Measurements from ENCODE around the gene GRIP1. TPM values are rescaled to one million over a fixed set of nuclear protein-coding genes. Genes with fewer than 3 reads are reported as not detected.
"Not testable (repeated sequence)": the region's sequence is repeated elsewhere in the genome, so short reads cannot be mapped to it uniquely, and the experiment has no call there.

GRIP1 gene
- polyA plus RNA-seq, 4 donors, result 20.0 to 31.7 (median 21.5) TPM

DNA sequence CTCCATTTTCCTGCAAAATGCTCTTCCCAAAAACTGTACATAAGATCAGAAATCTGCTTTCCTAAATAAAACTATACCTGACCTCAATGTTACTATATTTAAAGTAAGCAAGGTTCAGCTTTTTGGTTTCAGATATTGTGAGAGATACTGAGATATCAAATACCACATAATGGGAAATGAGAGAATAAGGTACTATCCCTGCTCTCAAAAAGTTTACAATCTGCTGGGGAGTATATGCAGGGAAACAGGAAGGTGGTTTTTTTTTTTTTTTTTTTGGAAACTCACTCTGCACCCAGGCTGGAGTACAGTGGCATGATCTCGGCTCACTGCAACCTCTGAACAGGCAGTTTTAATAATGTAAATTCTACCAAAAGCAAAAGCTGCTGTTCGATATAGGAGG, 327.6 kb downstream of the GRIP1 start:
- no peak for DNase-seq (ENCODE audit: low read depth in 4 of 4, low spot score in 3 of 4)

DNA sequence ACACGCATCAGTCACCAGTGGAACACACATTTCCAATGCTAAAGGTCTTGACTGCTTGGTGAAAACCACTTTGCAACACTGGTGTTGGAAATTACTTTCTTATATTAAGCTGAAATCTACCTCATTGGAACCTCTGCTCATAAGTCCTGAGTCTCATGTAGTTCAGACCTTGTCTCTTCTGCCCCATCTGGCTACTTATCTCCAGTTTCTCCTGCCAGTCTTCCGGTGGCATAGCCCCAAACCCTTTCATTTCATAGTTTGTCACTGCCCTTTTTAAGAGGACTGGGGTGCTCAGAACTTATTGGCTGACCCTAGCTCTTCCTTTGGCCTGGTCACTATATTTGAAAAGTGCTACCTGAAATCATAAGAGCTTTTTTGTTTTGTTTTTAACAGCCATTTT, 332.9 kb downstream of the GRIP1 start:
- DNase-seq (ENCODE audit: low read depth in 4 of 4, low spot score in 3 of 4), result no peak

DNA sequence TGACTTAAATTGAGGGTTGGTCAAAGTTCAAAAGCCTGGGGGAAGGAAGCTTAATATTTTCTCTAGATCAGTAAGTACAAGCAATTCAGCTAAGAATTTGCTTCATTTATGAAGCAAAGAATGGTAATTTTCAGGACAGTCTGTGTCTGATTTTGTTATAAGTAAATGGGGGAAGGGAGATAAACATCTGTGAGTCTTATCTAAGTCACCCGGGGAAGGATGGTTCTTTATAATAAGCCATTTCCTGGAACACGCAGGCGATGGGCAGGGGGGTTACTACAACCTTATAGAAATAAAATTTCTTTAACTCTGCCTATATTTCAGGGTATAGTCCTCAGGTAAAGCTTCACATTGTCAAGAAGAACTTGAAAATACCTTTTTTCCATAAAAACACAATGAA, 333.7 kb downstream of the GRIP1 start:
- no peak for DNase-seq (ENCODE audit: low read depth in 4 of 4, low spot score in 3 of 4)

GRCh38 chr12:66341126-66341525, 337.8 kb downstream of the GRIP1 start:
- no peak for DNase-seq (ENCODE audit: low read depth in 4 of 4, low spot score in 3 of 4)

- no peak for DNase-seq (ENCODE audit: low read depth in 4 of 4, low spot score in 3 of 4)
Observed at GRCh38 chr12:66340131-66340530, 338.7 kb downstream of the GRIP1 start.

DNA sequence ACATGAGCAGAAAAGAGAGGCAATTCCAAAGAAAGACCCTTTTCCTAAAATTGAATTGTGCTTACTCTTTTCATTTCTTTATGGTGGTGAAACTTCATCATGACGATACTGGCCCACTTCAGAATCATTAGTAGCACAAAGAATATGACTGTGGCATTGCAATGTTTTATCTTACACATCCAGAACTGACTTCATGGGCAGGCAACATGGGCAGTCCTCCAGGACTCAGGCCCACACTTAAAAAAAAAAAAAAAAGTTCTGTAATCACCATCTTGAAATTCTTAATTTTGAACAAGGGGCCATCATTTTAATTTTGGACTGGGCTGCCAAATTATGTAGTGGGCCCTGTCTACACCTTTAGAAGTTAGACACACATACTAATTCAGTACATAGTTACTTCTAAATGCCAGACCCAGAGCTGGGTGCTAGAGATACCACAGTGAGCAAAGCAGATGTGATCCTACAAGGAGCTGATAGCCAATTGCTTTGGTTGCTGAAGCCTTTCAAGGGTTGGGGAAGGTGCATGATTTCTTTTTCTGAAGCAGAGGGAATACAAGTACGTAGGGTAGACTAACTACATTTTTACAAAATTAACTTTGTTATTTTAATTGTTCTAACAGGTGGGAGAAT, 341.4 kb downstream of the GRIP1 start:
- DNase-seq (ENCODE audit: low read depth in 4 of 4, low spot score in 3 of 4), result no peak

GRCh38 chr12:66335746-66336145, 343.1 kb downstream of the GRIP1 start:
- DNase-seq (ENCODE audit: low read depth in 4 of 4, low spot score in 3 of 4), result no peak

- no peak for DNase-seq (ENCODE audit: low read depth in 4 of 4, low spot score in 3 of 4)
Observed at GRCh38 chr12:66331814-66332213, 347.1 kb downstream of the GRIP1 start.

- DNase-seq (ENCODE audit: low read depth in 4 of 4, low spot score in 3 of 4), result no peak
Observed at GRCh38 chr12:66331016-66331415, 347.9 kb downstream of the GRIP1 start.

DNA sequence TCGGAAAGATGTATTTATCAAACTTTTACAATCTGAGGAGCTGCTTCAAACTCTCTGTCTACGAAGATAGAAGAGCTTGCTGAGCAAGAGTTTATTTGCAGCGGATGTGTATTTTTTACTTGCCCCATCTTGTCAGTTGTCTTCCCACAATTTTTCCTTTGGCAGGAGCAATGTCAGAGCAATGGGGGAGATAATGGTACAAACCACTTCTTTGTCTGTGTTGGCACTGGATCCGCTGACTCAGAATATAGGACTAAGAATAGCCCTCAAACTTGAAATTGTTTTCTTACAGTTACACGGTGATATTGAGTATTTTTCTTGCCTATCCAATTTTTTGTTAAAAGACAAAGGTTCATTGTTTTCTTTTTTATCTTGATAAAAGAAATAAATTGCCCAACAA, 348.9 kb downstream of the GRIP1 start:
- DNase-seq (ENCODE audit: low read depth in 4 of 4, low spot score in 3 of 4), result no peak

- DNase-seq (ENCODE audit: low read depth in 4 of 4, low spot score in 3 of 4), result no peak
Observed at GRCh38 chr12:66323017-66323416, 355.9 kb downstream of the GRIP1 start.

GRCh38 chr12:66321435-66321834, 357.4 kb downstream of the GRIP1 start:
- DNase-seq (ENCODE audit: low read depth in 4 of 4, low spot score in 3 of 4), result no peak

DNA sequence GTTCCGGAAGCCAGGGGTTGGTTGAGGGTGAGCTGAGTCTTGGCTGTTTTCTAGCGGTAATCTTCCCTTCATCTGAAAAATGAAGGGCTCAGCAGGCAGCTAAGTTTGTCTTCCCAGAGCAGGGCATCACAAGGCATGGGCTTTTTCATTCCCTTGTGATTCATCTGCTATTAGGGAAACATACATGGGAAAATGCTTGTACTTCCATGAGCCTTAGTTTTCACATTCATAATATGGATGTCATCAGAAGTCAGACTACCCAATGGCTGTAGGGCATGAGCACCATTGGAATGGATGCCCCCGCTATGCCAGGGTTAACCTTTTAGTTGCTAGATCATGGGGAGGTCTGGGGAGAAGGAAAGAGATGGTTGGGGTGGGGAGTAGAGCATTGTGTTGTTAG, 357.9 kb downstream of the GRIP1 start:
- no peak for DNase-seq (ENCODE audit: low read depth in 4 of 4, low spot score in 3 of 4)

GRCh38 chr12:66319266-66319954, 359.5 kb downstream of the GRIP1 start:
- DNase-seq (ENCODE audit: low read depth in 4 of 4, low spot score in 3 of 4), result no peak

- no peak for DNase-seq (ENCODE audit: low read depth in 4 of 4, low spot score in 3 of 4)
Observed at GRCh38 chr12:66314278-66314677, 364.6 kb downstream of the GRIP1 start.

DNA sequence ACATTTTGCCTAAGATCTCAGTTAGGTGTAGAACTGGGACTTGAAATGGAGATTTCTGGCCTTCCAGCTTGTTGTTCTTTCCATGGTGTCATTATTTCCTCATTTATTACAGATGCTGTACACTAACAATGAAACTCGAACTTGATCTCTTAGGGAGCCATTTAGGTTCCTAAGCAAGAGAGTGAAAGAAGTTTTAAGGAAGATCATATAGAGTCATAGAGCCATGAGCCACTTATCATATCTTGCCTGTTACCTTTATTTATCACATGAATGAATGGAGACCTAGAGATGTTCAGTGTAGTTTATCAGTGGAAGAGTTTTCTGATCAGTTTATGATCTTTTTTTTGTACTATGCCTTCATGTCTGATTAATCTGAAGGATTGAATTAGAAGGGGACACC, 366.7 kb downstream of the GRIP1 start:
- DNase-seq (ENCODE audit: low read depth in 4 of 4, low spot score in 3 of 4), result no peak

GRCh38 chr12:66309606-66310005, 369.3 kb downstream of the GRIP1 start:
- no peak for DNase-seq (ENCODE audit: low read depth in 4 of 4, low spot score in 3 of 4)

DNA sequence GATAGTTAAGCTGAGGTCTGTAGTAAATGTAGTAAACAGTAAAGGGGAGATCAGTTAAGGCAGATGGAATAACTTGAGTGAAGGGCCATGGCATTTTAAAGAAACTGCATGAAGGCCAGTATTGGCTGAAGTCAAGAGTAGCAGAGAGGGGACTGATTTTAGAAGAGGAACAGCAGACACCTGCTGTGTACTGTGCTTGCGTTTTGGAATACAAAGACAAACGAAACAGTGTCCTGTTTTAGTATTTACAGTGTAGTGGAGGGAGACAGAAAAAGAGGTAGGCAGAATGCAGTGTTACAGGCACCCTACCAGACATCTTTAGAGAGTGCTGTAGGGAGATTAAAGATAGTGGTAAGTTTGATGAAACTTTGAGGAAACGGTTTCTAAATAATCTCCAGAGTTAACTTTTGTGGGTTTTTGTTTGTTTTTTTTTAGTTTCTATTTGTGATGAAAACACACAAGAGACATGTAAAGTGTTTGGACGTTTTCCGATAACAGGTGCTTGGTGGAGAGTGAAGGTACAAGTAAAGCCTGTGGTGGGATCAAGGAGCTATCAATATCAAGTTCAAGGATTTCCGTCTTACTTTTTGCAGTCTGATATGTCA, 374.5 kb downstream of the GRIP1 start:
- no peak for DNase-seq (ENCODE audit: low read depth in 4 of 4, low spot score in 3 of 4)

DNA sequence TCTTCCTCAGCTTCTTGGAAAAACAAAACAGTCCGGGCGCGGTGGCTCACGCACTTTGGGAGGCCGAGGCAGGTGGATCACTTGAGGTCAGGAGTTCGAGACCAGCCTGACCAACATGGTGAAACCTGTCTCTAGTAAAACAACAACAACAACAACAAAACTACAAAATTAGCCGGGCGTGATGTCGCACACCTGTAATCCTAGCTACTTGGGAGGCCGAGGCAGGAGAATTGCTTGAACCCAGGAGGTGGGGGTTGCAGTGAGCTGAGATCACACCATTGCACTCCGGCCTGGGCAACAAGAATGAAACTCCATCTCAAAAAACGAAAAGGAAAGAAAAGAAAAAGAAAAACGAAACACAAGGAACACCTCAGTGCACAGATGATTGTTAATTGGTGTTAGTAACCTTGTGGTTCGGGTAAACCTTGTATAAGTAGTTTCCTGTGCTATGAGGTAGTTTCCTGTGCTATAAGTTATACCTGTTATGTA, 375.5 kb downstream of the GRIP1 start:
- not testable (repeated sequence) for DNase-seq (ENCODE audit: low read depth in 4 of 4, low spot score in 3 of 4)

DNA sequence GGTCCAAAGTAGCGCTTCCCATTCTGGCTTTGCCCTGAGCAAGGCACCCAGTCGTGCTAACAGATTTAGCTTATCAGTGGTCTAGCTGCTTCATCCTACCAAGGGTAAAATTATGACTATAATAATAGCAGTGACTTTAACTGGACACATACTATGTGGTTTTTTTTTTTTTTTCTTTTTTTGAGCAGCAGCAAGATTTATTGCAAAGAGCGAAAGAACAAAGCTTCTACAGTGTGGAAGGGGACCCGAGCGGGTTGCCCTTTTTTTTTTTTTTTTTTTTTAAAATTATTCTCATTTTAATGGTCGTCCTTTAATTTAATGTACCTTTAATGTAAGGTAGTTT, 376.1 kb downstream of the GRIP1 start:
- no peak for DNase-seq (ENCODE audit: low read depth in 4 of 4, low spot score in 3 of 4)

GRCh38 chr12:66301944-66302826, 376.7 kb downstream of the GRIP1 start, which contains the start of gene HELB:
Gene HELB (plus strand): TSS chr12:66302493. CDS start chr12:66302604, 111 bp downstream.
- DNase-seq (ENCODE audit: low read depth in 4 of 4, low spot score in 3 of 4), result peak; percentile 92 to 95 (median 94)
